Endothelial cell of umbilical vein (primary cell): ENCODE measurements around the gene SRBD1.

Source experiments
- CTCF ChIP-seq, 2 donors: IDR thresholded peaks; 1 replicate in 1 of 2; 2 replicates in 1 of 2; pipeline ENCODE4 v1.5.1; 2011; ENCODE audit warnings: low read length in 2 of 2, mild to moderate bottlenecking in 2 of 2, moderate library complexity in 2 of 2, control low read depth in 1 of 2, inconsistent platforms in 1 of 2, low read depth in 1 of 2; ENCODE audit not compliant: insufficient read depth in 1 of 2; ENCODE audit errors: extremely low read depth in 1 of 2
- EZH2 ChIP-seq: IDR thresholded peaks from 2 replicates; pipeline ENCODE4 v1.6.1; 2012; ENCODE audit warnings: borderline replicate concordance, low read depth, mild to moderate bottlenecking, moderate library complexity, low read length, inconsistent platforms; ENCODE audit not compliant: severe bottlenecking
- FOS ChIP-seq: IDR thresholded peaks from 2 replicates; pipeline ENCODE4 v1.6.1; 2011; ENCODE audit warnings: mild to moderate bottlenecking, low read length, moderate library complexity, borderline replicate concordance; ENCODE audit not compliant: insufficient read depth
- JUN ChIP-seq: IDR thresholded peaks from 2 replicates; pipeline ENCODE4 v1.6.1; 2011; ENCODE audit warnings: borderline replicate concordance, low read depth; ENCODE audit not compliant: insufficient read length, insufficient read depth
- MAX ChIP-seq: IDR thresholded peaks from 2 replicates; pipeline ENCODE4 v1.6.1; 2011; ENCODE audit not compliant: insufficient read depth, insufficient read length
- MYC ChIP-seq: IDR thresholded peaks from one replicate; pipeline ENCODE4 v1.6.1; 2011; ENCODE audit warnings: mild to moderate bottlenecking, low read depth, low read length
- POLR2A ChIP-seq: IDR thresholded peaks from 2 replicates; pipeline ENCODE4 v1.6.1; 2012; ENCODE audit warnings: low read depth, mild to moderate bottlenecking, control low read depth, low read length
- POLR2AphosphoS5 ChIP-seq: IDR thresholded peaks from 2 replicates; pipeline ENCODE4 v1.6.1; 2012; ENCODE audit warnings: low read depth, mild to moderate bottlenecking, control low read depth, low read length, moderate library complexity; ENCODE audit not compliant: insufficient read depth

- no peak for TF ChIP-seq FOS
- no peak for TF ChIP-seq CTCF (IDR thresholded peaks at IDR 0.05; ENCODE audit: extremely low read depth in 1 of 2, insufficient read depth in 1 of 2, low read depth in 1 of 2, low read length in 2 of 2)
- no peak for TF ChIP-seq POLR2AphosphoS5
- TF ChIP-seq POLR2A = no peak
- no peak for TF ChIP-seq EZH2
- TF ChIP-seq JUN = no peak
- no peak for TF ChIP-seq MAX
- TF ChIP-seq MYC = no peak
These were observed 24.9 kb upstream of the SRBD1 start for GRCh38 chr2:45636008-45636407.
